HAP-1 (cell line): ENCODE measurements around the gene SLPI.

Source experiments
- DNase-seq, 2 experiments: peaks; one replicate each; pipeline ENCODE4 v3.0.0-alpha.2; 2016 to 2020; ENCODE audit warnings: low spot score in 2 of 2
- H3K27me3 ChIP-seq: fragments of 250-450 bp; sonication (Bioruptor Pico); 2 replicates; pipeline ENCODE4 v1.5.1; 2020; ENCODE audit warnings: low read depth, mild to moderate bottlenecking, moderate library complexity
- H3K36me3 ChIP-seq: fragments of 250-450 bp; sonication (Bioruptor Pico); replicated peaks from 2 replicates; pipeline ENCODE4 v1.5.1; 2020; ENCODE audit warnings: mild to moderate bottlenecking
- H3K4me1 ChIP-seq: fragments of 250-450 bp; sonication (Bioruptor Pico); 2 replicates; pipeline ENCODE4 v1.5.1; 2020; ENCODE audit warnings: mild to moderate bottlenecking
- H3K4me3 ChIP-seq: fragments of 250-450 bp; sonication (Bioruptor Pico); 2 replicates; pipeline ENCODE4 v1.5.1; 2020; ENCODE audit warnings: mild to moderate bottlenecking, moderate library complexity
- H3K9me3 ChIP-seq: fragments of 250-450 bp; sonication (Bioruptor Pico); 2 replicates; pipeline ENCODE4 v1.5.1; 2020; ENCODE audit warnings: mild to moderate bottlenecking, moderate library complexity
- in situ Hi-C: fragments of 300-500 bp; cut with MboI; formaldehyde crosslinking; loops from 3 replicates; pipeline ENCODE4 v1.14.3; 2020; ENCODE audit warnings: low sequenced_read_pairs, inconsistent platforms, mixed read lengths

SLPI gene

GRCh38 chr20:45226287-45226686 is 28.1 kb downstream of the SLPI start:
- Histone ChIP-seq H3K4me3 (no peak overlapping the region), H3K36me3 (no peaks in the 10 kb centered on the region), H3K27me3 (no peaks in the 10 kb centered on the region; the same call in 1 of the 2 replicates), H3K9me3 (no peaks in the 10 kb centered on the region), H3K4me1 (no peaks in the 10 kb centered on the region)
- no peak for DNase-seq
- in situ Hi-C loops = no loop called here

- H3K36me3 ChIP-seq = no peaks in the 10 kb centered on the region
- no peaks in the 10 kb centered on the region for H3K4me1 ChIP-seq
- H3K9me3 ChIP-seq = no peaks in the 10 kb centered on the region
- in situ Hi-C loops = no loop called here
- no peak overlapping the region for H3K4me3 ChIP-seq
- peaks cover 17% of the 10 kb centered on the region for H3K27me3 ChIP-seq
- no peak for DNase-seq
These were observed 31.2 kb downstream of the SLPI start for GRCh38 chr20:45223136-45223535.

GRCh38 chr20:45221076-45221475 is 33.3 kb downstream of the SLPI start, which contains the start of gene SEMG2:
SEMG2 (plus strand) TSS chr20:45221373; CDS start chr20:45221390, 17 bp downstream.
- H3K27me3 ChIP-seq = peaks cover 17% of the 10 kb centered on the region
- no peaks in the 10 kb centered on the region for H3K4me1 ChIP-seq
- no peak for DNase-seq
- H3K36me3 ChIP-seq = no peaks in the 10 kb centered on the region
- H3K4me3 ChIP-seq = no peak within 1 kb of the TSS
- no peaks in the 10 kb centered on the region for H3K9me3 ChIP-seq
- in situ Hi-C loops = no loop called here

GRCh38 chr20:45218636-45219035 is 35.7 kb downstream of the SLPI start:
- H3K9me3 ChIP-seq = no peaks in the 10 kb centered on the region
- no peak overlapping the region for H3K4me3 ChIP-seq
- H3K4me1 ChIP-seq = no peaks in the 10 kb centered on the region
- DNase-seq = no peak
- H3K27me3 ChIP-seq = peaks cover 17% of the 10 kb centered on the region
- H3K36me3 ChIP-seq = no peaks in the 10 kb centered on the region
- in situ Hi-C loops = no loop called here

GRCh38 chr20:45218124-45218523 is 36.2 kb downstream of the SLPI start:
- peaks cover 17% of the 10 kb centered on the region for H3K27me3 ChIP-seq
- H3K36me3 ChIP-seq = no peaks in the 10 kb centered on the region
- H3K4me1 ChIP-seq = no peaks in the 10 kb centered on the region
- H3K9me3 ChIP-seq = no peaks in the 10 kb centered on the region
- in situ Hi-C loops = no loop called here
- DNase-seq = no peak
- H3K4me3 ChIP-seq = no peak overlapping the region

GRCh38 chr20:45212836-45213235 is 41.5 kb downstream of the SLPI start:
- H3K4me3 ChIP-seq = no peak overlapping the region
- DNase-seq = no peak
- no peaks in the 10 kb centered on the region for H3K9me3 ChIP-seq
- H3K4me1 ChIP-seq = no peaks in the 10 kb centered on the region
- in situ Hi-C loops = no loop called here
- H3K36me3 ChIP-seq = no peaks in the 10 kb centered on the region
- no peaks in the 10 kb centered on the region for H3K27me3 ChIP-seq

- H3K4me1 ChIP-seq = no peaks in the 10 kb centered on the region
- in situ Hi-C loops = no loop called here
- no peaks in the 10 kb centered on the region for H3K27me3 ChIP-seq
- no peak for DNase-seq
- no peaks in the 10 kb centered on the region for H3K9me3 ChIP-seq
- no peak overlapping the region for H3K4me3 ChIP-seq
- H3K36me3 ChIP-seq = no peaks in the 10 kb centered on the region
These were observed 42.5 kb downstream of the SLPI start for GRCh38 chr20:45211569-45212474.

- H3K36me3 ChIP-seq = no peaks in the 10 kb centered on the region
- DNase-seq = no peak
- in situ Hi-C loops = no loop called here
- H3K4me3 ChIP-seq = no peak overlapping the region
- H3K9me3 ChIP-seq = no peaks in the 10 kb centered on the region
- no peaks in the 10 kb centered on the region for H3K4me1 ChIP-seq
- H3K27me3 ChIP-seq = peaks cover 4% of the 10 kb centered on the region; the same call in 1 of the 2 replicates
These were observed 44.4 kb downstream of the SLPI start for GRCh38 chr20:45209924-45210323.

- Histone ChIP-seq H3K4me3 (no peak within 1 kb of the TSS), H3K9me3 (no peaks in the 10 kb centered on the region), H3K27me3 (peaks cover 4% of the 10 kb centered on the region; the same call in 1 of the 2 replicates), H3K36me3 (no peaks in the 10 kb centered on the region), H3K4me1 (no peaks in the 10 kb centered on the region)
- no peak for DNase-seq
- in situ Hi-C loops = no loop called here
These were observed 47.6 kb downstream of the SLPI start, which contains the start of gene SEMG1 for GRCh38 chr20:45206725-45207124. SEMG1 (plus strand) TSS chr20:45207033; CDS start chr20:45207054, 21 bp downstream.
